ENCODE data around the gene CAPN1.

CAPN1 gene

GRCh38 chr11:65151331-65151899, 30.3 kb upstream of the CAPN1 start:
- TF ChIP-seq, protein P1, sequence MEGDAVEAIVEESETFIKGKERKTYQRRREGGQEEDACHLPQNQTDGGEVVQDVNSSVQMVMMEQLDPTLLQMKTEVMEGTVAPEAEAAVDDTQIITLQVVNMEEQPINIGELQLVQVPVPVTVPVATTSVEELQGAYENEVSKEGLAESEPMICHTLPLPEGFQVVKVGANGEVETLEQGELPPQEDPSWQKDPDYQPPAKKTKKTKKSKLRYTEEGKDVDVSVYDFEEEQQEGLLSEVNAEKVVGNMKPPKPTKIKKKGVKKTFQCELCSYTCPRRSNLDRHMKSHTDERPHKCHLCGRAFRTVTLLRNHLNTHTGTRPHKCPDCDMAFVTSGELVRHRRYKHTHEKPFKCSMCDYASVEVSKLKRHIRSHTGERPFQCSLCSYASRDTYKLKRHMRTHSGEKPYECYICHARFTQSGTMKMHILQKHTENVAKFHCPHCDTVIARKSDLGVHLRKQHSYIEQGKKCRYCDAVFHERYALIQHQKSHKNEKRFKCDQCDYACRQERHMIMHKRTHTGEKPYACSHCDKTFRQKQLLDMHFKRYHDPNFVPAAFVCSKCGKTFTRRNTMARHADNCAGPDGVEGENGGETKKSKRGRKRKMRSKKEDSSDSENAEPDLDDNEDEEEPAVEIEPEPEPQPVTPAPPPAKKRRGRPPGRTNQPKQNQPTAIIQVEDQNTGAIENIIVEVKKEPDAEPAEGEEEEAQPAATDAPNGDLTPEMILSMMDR (conservative IDR thresholded peaks at IDR 0.05; ENCODE audit: low read length), result no peak
- no peak for DNase-seq (ENCODE audit: low read depth)
- H3K4me3 ChIP-seq (ENCODE audit: low read length), result no peak overlapping the region

DNA sequence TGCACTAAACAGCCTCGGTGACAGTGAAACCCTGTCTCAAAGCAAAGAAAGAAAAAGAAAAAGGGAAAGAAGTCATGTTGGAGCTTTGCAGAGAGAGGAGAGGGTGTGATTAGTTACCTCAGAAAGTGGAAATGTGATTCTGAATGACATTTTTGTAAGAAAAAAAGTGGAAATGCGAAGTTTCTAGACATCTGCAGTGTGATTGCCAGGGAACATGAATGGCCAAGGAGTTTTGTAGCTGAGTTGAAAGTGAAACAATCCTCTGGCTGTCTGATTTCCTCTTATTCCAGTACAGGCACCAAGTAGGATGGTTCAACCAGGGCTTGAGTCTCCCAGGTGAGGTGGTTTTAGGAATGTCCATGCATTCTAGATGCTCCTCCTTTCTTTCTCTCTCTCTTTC, 29.6 kb upstream of the CAPN1 start:
- H3K4me3 ChIP-seq (ENCODE audit: low read length), result no peak overlapping the region
- no peak for DNase-seq (ENCODE audit: low read depth)
- TF ChIP-seq, protein P1 (conservative IDR thresholded peaks at IDR 0.05; ENCODE audit: low read length), result no peak

DNA sequence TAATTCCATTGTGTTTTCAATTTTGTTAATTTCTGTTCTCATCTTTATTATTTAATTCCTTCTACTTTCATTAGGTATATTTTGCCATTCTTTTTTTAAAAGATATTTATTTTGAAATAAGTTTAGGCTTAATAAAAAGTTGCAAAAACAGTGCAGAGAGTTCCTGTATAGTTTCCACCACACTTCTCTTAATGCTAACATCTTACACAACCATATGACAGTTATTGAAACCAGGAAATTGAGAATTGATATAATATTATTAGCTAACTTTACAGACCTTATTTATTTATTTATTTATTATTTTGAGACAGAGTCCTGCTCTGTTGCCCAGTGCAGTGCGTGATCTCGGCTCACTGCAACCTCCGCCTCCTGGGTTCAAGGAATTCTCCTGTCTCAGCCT, 25.5 kb upstream of the CAPN1 start:
- TF ChIP-seq, protein P1 (conservative IDR thresholded peaks at IDR 0.05; ENCODE audit: low read length), result no peak
- DNase-seq (ENCODE audit: low read depth), result no peak

GRCh38 chr11:65156926-65157325, 24.8 kb upstream of the CAPN1 start:
- TF ChIP-seq, protein P1 (conservative IDR thresholded peaks at IDR 0.05; ENCODE audit: low read length), result no peak
- DNase-seq (ENCODE audit: low read depth), result no peak
- no peak overlapping the region for H3K4me3 ChIP-seq (ENCODE audit: low read length)

More for the DNA sequence above, 25.5 kb upstream of the CAPN1 start:
- H3K4me3 ChIP-seq (ENCODE audit: low read length), result no peak overlapping the region

GRCh38 chr11:65157336-65157735, 24.4 kb upstream of the CAPN1 start:
- no peak overlapping the region for H3K4me3 ChIP-seq (ENCODE audit: low read length)
- no peak for DNase-seq (ENCODE audit: low read depth)
- TF ChIP-seq, protein P1 (conservative IDR thresholded peaks at IDR 0.05; ENCODE audit: low read length), result no peak

DNA sequence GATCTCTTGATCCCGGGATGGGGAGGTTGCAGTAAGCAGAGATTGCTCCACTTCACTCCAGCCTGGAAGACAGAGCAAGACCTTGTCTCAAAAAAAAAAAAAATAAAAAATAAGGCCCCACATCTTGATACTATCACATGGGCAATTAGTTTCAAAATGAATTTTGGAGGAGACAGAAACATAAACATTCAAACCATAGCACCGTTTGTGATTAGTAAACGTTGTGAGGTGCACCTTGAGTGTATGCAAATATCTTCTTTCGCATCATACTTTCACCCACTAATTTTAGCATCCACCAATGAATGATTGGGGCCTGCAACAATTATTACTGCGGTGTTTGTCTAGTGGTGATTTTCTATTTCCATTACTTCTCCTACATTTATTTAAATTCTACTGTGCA, 22.7 kb upstream of the CAPN1 start:
- TF ChIP-seq, protein P1 (conservative IDR thresholded peaks at IDR 0.05; ENCODE audit: low read length), result no peak
- no peak overlapping the region for H3K4me3 ChIP-seq (ENCODE audit: low read length)
- no peak for DNase-seq (ENCODE audit: low read depth)

DNA sequence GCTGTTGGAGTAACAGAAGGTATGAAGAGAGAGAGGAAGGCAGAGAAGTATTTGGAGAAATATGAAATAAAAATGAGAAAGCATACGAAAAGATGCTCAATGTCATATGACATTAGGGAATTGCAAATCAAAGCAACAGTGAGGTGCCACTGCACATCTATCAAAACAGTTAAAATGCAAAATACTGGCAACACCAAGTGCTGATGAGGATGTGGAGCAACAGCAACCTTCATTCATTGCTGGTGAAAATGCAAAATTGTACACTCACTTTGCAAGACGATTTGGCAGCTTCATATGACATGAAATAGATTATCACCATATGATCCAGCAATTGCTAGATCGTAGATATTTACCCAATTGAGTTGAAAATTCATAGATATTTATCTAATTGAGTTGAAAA, 21.1 kb upstream of the CAPN1 start:
- no peak overlapping the region for H3K4me3 ChIP-seq (ENCODE audit: low read length)
- no peak for DNase-seq (ENCODE audit: low read depth)
- TF ChIP-seq, protein P1 (conservative IDR thresholded peaks at IDR 0.05; ENCODE audit: low read length), result no peak
